HAP-1 (cell line): Measurements from ENCODE around the gene RPS26.

Experiments used
- DNase-seq, 2 experiments: peaks; one replicate each; pipeline ENCODE4 v3.0.0-alpha.2; 2016 to 2020; ENCODE audit warnings: low spot score in 2 of 2
- H3K27me3 ChIP-seq: fragments of 250-450 bp; sonication (Bioruptor Pico); 2 replicates; pipeline ENCODE4 v1.5.1; 2020; ENCODE audit warnings: low read depth, mild to moderate bottlenecking, moderate library complexity
- H3K36me3 ChIP-seq: fragments of 250-450 bp; sonication (Bioruptor Pico); replicated peaks from 2 replicates; pipeline ENCODE4 v1.5.1; 2020; ENCODE audit warnings: mild to moderate bottlenecking
- H3K4me1 ChIP-seq: fragments of 250-450 bp; sonication (Bioruptor Pico); 2 replicates; pipeline ENCODE4 v1.5.1; 2020; ENCODE audit warnings: mild to moderate bottlenecking
- H3K4me3 ChIP-seq: fragments of 250-450 bp; sonication (Bioruptor Pico); 2 replicates; pipeline ENCODE4 v1.5.1; 2020; ENCODE audit warnings: mild to moderate bottlenecking, moderate library complexity
- H3K9me3 ChIP-seq: fragments of 250-450 bp; sonication (Bioruptor Pico); 2 replicates; pipeline ENCODE4 v1.5.1; 2020; ENCODE audit warnings: mild to moderate bottlenecking, moderate library complexity
- in situ Hi-C: fragments of 300-500 bp; cut with MboI; formaldehyde crosslinking; loops from 3 replicates; pipeline ENCODE4 v1.14.3; 2020; ENCODE audit warnings: low sequenced_read_pairs, inconsistent platforms, mixed read lengths

The RPS26 gene

DNA sequence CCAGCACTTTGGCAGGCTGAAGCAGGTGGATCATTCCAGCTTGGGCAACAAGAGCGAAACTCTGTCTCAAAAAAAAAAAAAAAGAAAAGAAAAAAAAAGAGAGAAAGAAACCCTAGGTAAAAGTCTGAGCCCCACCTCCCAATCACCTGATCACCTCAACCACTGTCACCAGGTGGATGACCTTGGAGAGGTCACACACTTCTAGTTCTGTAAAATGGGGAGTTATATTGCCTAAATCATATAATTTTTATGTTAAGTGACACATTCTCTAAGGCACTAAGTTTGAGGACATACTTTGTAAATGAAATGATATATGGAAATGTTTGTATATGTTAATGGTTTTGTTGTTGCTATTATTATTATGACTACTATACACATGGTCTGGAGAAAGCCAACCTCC lies 36.7 kb downstream of the RPS26 start:
- Histone ChIP-seq H3K9me3 (no peaks in the 10 kb centered on the region), H3K27me3 (no peaks in the 10 kb centered on the region), H3K4me3 (no peak overlapping the region), H3K4me1 (peaks cover 12% of the 10 kb centered on the region), H3K36me3 (no peaks in the 10 kb centered on the region)
- no peak for DNase-seq
- in situ Hi-C loops: no loop called here

DNA sequence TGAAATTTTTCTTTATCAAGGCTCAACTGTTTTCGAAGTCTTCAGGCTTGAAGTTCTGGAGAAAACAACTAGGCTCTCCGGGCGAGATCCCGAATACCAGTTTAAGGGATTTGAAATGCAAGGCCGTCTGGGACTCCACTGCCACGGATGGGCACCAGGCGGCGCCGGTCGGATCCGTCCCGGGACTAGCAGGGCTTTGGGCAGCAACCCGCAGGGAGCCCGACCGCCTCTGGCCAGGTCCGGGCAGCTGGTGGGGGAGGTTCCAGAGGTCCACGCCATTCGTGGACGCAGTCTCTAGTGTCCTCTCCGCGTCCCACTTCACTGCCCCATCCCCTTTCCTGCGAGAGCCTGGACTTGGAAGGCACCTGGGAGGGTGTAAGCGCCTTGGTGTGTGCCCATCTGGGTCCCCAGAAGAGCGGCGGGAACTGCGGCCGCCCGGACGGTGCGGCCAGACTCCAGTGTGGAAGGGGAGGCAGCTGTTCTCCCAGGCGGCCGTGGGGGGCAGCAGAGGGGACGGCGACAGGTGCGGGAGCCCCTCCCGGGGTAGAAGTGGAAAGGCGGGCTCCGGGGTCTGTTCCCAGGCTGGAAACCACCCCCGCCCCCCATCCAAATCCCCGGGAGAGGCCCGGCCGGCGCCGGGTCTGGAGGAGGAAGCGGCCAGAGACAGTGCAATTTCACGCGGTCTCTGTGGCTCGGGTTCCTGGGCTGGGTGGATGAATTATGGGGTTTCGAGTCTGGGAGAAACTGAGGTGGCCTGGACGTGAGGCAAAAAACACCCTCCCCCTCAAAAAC lies 37.4 kb downstream of the RPS26 start:
- H3K4me3 ChIP-seq: peak overlapping the region; percentile 43
- no peaks in the 10 kb centered on the region for H3K27me3 ChIP-seq
- H3K36me3 ChIP-seq: no peaks in the 10 kb centered on the region
- in situ Hi-C loops: no loop called here
- peak; percentile 86 to 94 for DNase-seq
- no peaks in the 10 kb centered on the region for H3K9me3 ChIP-seq
- H3K4me1 ChIP-seq: peaks cover 12% of the 10 kb centered on the region

GRCh38 chr12:56079723-56080555 lies 38.2 kb downstream of the RPS26 start, which contains the start of gene ERBB3:
TSS of gene ERBB3 (plus strand) at chr12:56080165. CDS start at chr12:56080301, 136 bp downstream.
- Histone ChIP-seq H3K4me1 (peaks cover 12% of the 10 kb centered on the region), H3K27me3 (no peaks in the 10 kb centered on the region), H3K9me3 (no peaks in the 10 kb centered on the region), H3K36me3 (no peaks in the 10 kb centered on the region), H3K4me3 (peak within 1 kb of the TSS; percentile 43)
- DNase-seq: peak; percentile 76 to 91
- in situ Hi-C loops: no loop called here

GRCh38 chr12:56080556-56081138 lies 38.9 kb downstream of the RPS26 start:
- Histone ChIP-seq H3K4me3 (peak overlapping the region; percentile 43), H3K4me1 (peaks cover 12% of the 10 kb centered on the region), H3K27me3 (no peaks in the 10 kb centered on the region), H3K9me3 (no peaks in the 10 kb centered on the region), H3K36me3 (no peaks in the 10 kb centered on the region)
- no peak for DNase-seq
- in situ Hi-C loops: no loop called here

DNA sequence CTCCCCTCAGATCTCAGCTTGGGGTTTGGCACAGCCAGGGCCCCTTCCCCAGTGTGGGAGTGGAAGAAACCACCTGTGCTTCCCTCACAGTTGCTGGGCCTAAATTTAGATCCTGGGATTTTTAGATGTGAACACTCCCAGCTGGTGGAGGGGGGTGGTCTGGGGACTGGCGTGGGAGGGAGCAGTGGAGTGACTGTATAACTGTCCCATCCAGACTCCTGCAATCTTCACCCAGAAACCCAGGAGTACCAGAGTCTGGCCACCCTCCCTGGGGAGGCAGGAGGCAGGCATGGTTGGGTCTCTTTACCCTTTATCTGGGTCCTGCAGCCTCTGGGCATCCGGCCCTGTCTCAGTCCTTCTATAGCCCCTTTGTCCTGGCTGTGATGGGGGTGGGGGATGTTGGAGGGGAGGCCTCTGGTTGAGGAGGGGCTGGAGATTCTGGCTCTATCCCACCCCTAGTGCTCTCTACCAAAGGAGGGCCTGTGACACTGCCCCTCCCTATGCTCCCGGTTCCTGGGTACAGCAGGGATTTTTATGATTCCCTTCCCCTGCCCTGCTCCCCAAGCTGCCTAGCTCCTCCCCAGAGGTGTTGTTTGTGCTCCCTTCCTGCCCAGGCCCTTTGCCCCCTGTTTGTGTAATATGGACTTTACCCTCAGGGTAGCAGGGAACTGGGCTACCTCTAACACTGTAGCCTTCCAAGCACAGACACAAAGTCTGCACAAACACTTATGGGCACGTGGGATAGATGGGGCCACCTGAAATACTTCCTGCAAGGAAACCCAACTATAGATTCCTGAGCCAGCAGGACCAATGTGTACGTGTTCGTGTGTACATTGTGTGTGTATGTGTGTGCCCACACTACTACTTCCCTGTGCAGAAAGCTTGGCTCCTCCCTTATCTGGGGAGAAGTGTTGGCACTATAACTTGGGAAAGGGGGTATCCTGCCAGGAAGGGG lies 40.0 kb downstream of the RPS26 start:
- no peaks in the 10 kb centered on the region for H3K36me3 ChIP-seq
- in situ Hi-C loops: no loop called here
- no peak for DNase-seq
- H3K4me3 ChIP-seq: no peak overlapping the region
- no peaks in the 10 kb centered on the region for H3K9me3 ChIP-seq
- H3K27me3 ChIP-seq: no peaks in the 10 kb centered on the region
- H3K4me1 ChIP-seq: peaks cover 12% of the 10 kb centered on the region

- in situ Hi-C loops: no loop called here
- DNase-seq: no peak
These were observed 40.7 kb downstream of the RPS26 start for GRCh38 chr12:56082382-56082781.

DNA sequence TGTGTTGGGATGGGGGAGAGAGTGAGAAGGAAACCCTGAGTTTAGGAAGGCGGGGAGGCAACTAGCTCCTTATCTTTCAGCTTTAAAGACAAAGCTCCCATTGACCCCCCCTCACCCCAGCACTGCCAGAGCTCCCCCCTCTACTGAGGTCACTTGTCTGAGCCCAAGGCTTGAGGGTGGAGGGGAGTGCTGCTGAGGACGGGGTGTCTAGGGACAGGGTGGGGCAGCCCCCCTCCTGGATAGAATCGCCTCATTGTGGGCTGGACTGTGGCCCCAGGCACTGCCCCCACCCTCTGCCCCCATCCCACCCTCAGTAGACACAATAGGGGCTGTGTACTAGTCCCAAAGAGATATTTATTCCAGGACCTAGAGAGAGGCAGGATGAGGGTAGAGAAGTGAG lies 41.2 kb downstream of the RPS26 start:
- Histone ChIP-seq H3K4me1 (peaks cover 12% of the 10 kb centered on the region), H3K36me3 (no peaks in the 10 kb centered on the region), H3K4me3 (no peak overlapping the region), H3K9me3 (no peaks in the 10 kb centered on the region), H3K27me3 (no peaks in the 10 kb centered on the region)
- in situ Hi-C loops: no loop called here
- DNase-seq: no peak

More at GRCh38 chr12:56082382-56082781, 40.7 kb downstream of the RPS26 start:
- peaks cover 12% of the 10 kb centered on the region for H3K4me1 ChIP-seq
- H3K9me3 ChIP-seq: no peaks in the 10 kb centered on the region
- no peaks in the 10 kb centered on the region for H3K27me3 ChIP-seq
- no peak overlapping the region for H3K4me3 ChIP-seq
- H3K36me3 ChIP-seq: no peaks in the 10 kb centered on the region

GRCh38 chr12:56084958-56085543 lies 43.3 kb downstream of the RPS26 start:
- Histone ChIP-seq H3K27me3 (no peaks in the 10 kb centered on the region), H3K4me3 (no peak overlapping the region), H3K9me3 (no peaks in the 10 kb centered on the region), H3K4me1 (peaks cover 3% of the 10 kb centered on the region; the same call in 1 of the 2 replicates), H3K36me3 (no peaks in the 10 kb centered on the region)
- in situ Hi-C loops: no loop called here
- DNase-seq: peak; percentile 23 to 72

DNA sequence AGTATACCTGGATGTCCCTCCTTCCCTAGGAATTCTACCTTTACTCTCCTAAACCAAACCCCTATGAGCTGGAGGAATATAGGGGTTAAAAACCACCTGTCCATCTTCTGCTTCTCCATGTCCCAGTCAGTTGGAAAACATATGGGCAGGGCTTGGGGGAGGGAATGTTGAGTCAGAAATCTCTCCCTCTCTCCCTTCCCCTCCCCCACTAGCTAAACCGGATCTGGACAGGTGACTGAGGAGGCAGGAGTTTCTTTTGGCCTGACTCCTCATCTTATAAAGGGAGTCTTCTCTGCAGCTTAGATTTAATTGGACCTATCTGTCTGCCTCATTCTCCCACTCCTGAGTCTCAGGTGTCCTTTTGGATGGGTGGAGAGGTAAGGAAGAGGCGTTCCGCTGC lies 44.4 kb downstream of the RPS26 start:
- no peak for DNase-seq
- Histone ChIP-seq H3K27me3 (no peaks in the 10 kb centered on the region), H3K4me3 (no peak overlapping the region), H3K9me3 (no peaks in the 10 kb centered on the region), H3K4me1 (no peaks in the 10 kb centered on the region), H3K36me3 (no peaks in the 10 kb centered on the region)
- in situ Hi-C loops: no loop called here

DNA sequence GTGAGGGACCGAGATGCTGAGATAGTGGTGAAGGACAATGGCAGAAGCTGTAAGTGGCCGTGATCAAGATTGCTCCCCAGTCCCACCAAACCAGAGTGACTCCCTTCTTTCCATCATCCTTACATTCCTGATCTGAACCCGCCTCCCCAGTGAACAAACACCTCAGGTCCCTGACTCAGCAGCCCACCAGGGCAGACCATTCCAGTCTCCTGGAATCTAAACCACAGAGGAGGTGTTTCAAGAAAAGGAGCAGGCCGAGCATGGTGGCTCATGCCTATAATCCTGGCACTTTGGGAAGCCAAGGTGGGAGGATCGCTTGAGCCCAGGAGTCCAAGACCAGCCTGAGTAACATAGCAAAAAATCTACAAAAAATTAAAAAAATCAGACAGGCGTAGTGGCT lies 44.9 kb downstream of the RPS26 start:
- Histone ChIP-seq H3K27me3 (no peaks in the 10 kb centered on the region), H3K9me3 (no peaks in the 10 kb centered on the region), H3K36me3 (no peaks in the 10 kb centered on the region), H3K4me3 (no peak overlapping the region), H3K4me1 (no peaks in the 10 kb centered on the region)
- no peak for DNase-seq
- in situ Hi-C loops: no loop called here

DNA sequence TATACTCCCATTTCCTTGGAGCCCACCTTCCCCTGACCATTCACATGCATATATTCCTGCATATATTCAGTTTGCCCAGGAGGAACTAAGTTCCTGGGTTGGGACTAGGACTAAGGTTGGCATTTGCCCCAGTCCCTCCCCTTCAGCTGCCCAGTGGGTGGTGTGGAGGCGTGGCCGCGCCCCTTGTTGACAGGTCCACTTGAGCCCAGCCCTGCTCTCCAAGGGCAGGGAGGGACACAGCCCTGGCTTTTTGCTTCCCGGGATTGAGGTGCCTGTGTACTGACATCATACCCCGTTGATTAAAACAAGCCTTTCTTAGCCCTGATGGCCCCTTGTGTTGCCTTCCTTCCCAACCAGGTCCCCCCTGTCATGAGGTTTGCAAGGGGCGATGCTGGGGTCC lies 45.5 kb downstream of the RPS26 start:
- H3K27me3 ChIP-seq: no peaks in the 10 kb centered on the region
- H3K36me3 ChIP-seq: no peaks in the 10 kb centered on the region
- DNase-seq: no peak
- H3K9me3 ChIP-seq: no peaks in the 10 kb centered on the region
- H3K4me3 ChIP-seq: no peak overlapping the region
- in situ Hi-C loops: no loop called here
- no peaks in the 10 kb centered on the region for H3K4me1 ChIP-seq
